Breast epithelium (tissue), 3 donors: ENCODE results near the gene STPG3.

Source experiments
- POLR2A ChIP-seq: fragments of 450-650 bp; IDR thresholded peaks from one replicate; pipeline ENCODE4 v1.6.1; 2016; ENCODE audit warnings: antibody characterized with exemption, mild to moderate bottlenecking, moderate library complexity
- POLR2AphosphoS5 ChIP-seq, 3 donors: sonication (generic); formaldehyde crosslinking; IDR thresholded peaks; one replicate each; pipeline ENCODE4 v1.6.1; 2017; ENCODE audit warnings: antibody characterized with exemption in 3 of 3
- TF ChIP-seq, protein P1 (sequence below), 3 donors: fragments of 450-650 bp; IDR thresholded peaks; one replicate each; pipeline ENCODE4 v1.5.1; 2016 to 2017; ENCODE audit warnings: antibody characterized with exemption in 3 of 3, mild to moderate bottlenecking in 3 of 3, moderate library complexity in 3 of 3

DNA sequence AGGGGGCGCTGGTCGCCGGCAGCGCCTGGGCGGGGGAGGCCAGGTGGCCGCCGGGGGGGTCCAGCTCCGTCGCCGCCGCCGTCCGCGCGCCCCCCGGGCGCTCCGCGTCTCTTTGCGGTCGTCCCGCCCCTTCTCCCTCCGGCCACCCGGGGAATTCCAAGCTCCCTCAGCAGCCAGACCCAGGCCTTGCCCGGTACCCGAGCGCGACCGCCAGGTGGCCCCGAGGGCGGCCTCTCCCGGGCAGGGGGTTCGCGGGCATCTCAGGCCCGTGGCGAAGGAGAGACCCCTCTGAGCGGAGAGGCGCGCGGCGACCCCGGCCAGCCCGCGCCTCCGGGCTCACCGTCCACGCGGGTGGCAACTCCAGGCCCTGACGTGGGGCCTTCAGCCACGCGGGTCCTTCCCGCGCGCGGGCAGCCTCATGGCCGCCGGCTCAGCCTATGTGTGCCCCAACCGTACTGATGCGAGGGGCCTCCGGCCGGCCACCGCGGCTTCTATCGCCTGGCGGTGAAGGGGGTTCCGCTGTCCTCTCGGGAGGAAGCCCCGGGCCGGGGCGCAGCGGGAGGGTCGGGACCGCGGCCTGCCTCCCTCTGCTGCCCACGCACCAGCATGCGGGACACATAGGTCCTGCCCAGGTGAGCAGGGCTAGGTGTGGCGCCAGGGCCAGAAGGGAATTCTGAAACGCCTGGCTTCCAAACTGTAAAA lies 51.5 kb downstream of the STPG3 start:
- TF ChIP-seq POLR2A (no peak), POLR2AphosphoS5 (IDR thresholded peaks at IDR 0.05) (no peak)
- TF ChIP-seq, protein P1, sequence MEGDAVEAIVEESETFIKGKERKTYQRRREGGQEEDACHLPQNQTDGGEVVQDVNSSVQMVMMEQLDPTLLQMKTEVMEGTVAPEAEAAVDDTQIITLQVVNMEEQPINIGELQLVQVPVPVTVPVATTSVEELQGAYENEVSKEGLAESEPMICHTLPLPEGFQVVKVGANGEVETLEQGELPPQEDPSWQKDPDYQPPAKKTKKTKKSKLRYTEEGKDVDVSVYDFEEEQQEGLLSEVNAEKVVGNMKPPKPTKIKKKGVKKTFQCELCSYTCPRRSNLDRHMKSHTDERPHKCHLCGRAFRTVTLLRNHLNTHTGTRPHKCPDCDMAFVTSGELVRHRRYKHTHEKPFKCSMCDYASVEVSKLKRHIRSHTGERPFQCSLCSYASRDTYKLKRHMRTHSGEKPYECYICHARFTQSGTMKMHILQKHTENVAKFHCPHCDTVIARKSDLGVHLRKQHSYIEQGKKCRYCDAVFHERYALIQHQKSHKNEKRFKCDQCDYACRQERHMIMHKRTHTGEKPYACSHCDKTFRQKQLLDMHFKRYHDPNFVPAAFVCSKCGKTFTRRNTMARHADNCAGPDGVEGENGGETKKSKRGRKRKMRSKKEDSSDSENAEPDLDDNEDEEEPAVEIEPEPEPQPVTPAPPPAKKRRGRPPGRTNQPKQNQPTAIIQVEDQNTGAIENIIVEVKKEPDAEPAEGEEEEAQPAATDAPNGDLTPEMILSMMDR (IDR thresholded peaks at IDR 0.05) = peak; percentile 53 to 70 (median 65)
